Measurements from ENCODE around the gene TNFAIP1.

DNA sequence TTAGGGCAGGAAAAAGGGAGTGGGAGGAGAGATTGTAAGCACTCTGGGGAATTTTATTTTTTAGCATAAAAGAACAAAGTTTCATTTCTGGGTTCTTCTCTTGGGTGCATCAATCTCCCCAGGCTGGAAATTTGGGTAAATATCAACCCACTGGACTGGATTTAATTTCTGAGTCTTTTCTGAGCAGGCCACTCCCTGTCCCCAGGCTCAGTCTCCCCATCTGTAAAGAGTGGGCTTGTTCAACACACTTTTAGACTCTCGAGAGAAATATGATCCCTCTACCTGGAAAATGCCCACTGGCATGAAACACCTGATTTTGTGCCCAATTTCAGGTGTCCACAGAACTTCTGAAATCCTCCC, 35.2 kb downstream of the TNFAIP1 start:
- TF ChIP-seq POLR2AphosphoS5 (IDR thresholded peaks at IDR 0.05), result no peak
- TF ChIP-seq, protein P1, sequence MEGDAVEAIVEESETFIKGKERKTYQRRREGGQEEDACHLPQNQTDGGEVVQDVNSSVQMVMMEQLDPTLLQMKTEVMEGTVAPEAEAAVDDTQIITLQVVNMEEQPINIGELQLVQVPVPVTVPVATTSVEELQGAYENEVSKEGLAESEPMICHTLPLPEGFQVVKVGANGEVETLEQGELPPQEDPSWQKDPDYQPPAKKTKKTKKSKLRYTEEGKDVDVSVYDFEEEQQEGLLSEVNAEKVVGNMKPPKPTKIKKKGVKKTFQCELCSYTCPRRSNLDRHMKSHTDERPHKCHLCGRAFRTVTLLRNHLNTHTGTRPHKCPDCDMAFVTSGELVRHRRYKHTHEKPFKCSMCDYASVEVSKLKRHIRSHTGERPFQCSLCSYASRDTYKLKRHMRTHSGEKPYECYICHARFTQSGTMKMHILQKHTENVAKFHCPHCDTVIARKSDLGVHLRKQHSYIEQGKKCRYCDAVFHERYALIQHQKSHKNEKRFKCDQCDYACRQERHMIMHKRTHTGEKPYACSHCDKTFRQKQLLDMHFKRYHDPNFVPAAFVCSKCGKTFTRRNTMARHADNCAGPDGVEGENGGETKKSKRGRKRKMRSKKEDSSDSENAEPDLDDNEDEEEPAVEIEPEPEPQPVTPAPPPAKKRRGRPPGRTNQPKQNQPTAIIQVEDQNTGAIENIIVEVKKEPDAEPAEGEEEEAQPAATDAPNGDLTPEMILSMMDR (IDR thresholded peaks at IDR 0.05), result no peak

All from gastroesophageal sphincter (tissue), 3 donors.